ENCODE data around the gene KLHDC10.
"Not testable (repeated sequence)": the region's sequence is repeated elsewhere in the genome, so short reads cannot be mapped to it uniquely, and the experiment has no call there.

KLHDC10 gene

DNA sequence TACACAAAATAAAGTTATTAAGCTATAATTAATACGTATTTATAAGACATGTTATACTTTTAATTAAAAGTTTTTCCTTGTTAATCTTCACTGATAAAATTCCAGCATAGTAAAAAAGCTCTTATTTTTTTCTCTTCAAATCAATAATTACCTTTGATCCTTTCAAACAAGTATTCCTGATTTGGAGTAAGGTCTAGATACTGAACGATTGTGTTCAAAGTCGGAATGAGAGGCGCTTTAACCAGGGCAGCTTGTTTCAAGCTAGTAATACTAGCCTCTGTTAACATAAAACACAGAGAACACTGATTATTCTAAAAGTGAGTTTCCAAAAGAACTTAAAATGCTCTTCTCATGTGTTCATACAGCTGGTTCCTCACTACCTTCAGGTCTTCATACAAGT is 107.9 kb downstream of the KLHDC10 start:
- DNase-seq (ENCODE audit: low read depth, low spot score) = no peak
- TF ChIP-seq, protein P1, sequence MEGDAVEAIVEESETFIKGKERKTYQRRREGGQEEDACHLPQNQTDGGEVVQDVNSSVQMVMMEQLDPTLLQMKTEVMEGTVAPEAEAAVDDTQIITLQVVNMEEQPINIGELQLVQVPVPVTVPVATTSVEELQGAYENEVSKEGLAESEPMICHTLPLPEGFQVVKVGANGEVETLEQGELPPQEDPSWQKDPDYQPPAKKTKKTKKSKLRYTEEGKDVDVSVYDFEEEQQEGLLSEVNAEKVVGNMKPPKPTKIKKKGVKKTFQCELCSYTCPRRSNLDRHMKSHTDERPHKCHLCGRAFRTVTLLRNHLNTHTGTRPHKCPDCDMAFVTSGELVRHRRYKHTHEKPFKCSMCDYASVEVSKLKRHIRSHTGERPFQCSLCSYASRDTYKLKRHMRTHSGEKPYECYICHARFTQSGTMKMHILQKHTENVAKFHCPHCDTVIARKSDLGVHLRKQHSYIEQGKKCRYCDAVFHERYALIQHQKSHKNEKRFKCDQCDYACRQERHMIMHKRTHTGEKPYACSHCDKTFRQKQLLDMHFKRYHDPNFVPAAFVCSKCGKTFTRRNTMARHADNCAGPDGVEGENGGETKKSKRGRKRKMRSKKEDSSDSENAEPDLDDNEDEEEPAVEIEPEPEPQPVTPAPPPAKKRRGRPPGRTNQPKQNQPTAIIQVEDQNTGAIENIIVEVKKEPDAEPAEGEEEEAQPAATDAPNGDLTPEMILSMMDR (IDR thresholded peaks at IDR 0.05; ENCODE audit: low read depth, low read length) = no peak
- H3K4me3 ChIP-seq (ENCODE audit: low read depth, low read length) = no peak overlapping the region
- in situ Hi-C loops (cut with HindIII; ENCODE audit: low sequenced_read_pairs) = no loop called here

GRCh38 chr7:130179631-130180030 is 109.3 kb downstream of the KLHDC10 start:
- TF ChIP-seq, protein P1 (IDR thresholded peaks at IDR 0.05; ENCODE audit: low read depth, low read length) = no peak
- no peak overlapping the region for H3K4me3 ChIP-seq (ENCODE audit: low read depth, low read length)
- in situ Hi-C loops (cut with HindIII; ENCODE audit: low sequenced_read_pairs) = no loop called here
- no peak for DNase-seq (ENCODE audit: low read depth, low spot score)

DNA sequence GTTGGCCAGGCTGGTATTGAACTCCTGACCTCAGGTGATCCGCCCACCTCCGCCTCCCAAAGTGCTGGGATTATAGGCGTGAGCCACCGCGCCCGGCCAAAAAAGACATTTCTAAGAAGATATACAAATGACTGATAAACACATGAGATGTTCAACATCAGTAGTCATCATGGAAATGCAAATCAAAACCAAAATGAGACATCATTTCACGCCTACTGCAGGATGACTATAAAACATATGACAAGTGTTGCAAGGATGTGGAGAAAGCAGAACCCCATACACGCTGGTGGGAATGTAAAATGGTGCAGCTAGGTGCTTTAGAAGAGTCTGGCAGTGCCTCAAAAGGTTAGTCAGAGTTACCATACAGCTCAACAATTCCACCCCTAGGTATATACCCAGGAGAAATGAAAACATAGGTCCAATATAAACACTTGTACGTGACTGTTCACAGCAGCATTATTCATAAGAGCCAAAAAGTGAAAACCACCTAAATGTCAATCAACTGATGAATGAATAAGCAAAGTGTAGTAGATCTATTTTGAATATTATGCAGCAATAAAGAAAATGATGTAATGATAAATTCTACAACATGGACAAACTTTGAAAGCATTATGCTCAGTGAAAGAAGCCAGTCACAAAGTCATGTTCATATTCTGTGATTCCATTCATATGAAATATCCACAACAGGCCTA is 110.4 kb downstream of the KLHDC10 start:
- peak; percentile 36 for DNase-seq (ENCODE audit: low read depth, low spot score)

GRCh38 chr7:130181263-130181605 is 110.9 kb downstream of the KLHDC10 start:
- no peak for DNase-seq (ENCODE audit: low read depth, low spot score)
- no peak overlapping the region for H3K4me3 ChIP-seq (ENCODE audit: low read depth, low read length)
- TF ChIP-seq, protein P1 (IDR thresholded peaks at IDR 0.05; ENCODE audit: low read depth, low read length) = no peak
- in situ Hi-C loops (cut with HindIII; ENCODE audit: low sequenced_read_pairs) = no loop called here

More for the DNA sequence above, 110.4 kb downstream of the KLHDC10 start:
- in situ Hi-C loops (cut with HindIII; ENCODE audit: low sequenced_read_pairs) = no loop called here
- no peak overlapping the region for H3K4me3 ChIP-seq (ENCODE audit: low read depth, low read length)
- TF ChIP-seq, protein P1 (IDR thresholded peaks at IDR 0.05; ENCODE audit: low read depth, low read length) = no peak

- in situ Hi-C loops (cut with HindIII; ENCODE audit: low sequenced_read_pairs) = no loop called here
- no peak overlapping the region for H3K4me3 ChIP-seq (ENCODE audit: low read depth, low read length)
- no peak for DNase-seq (ENCODE audit: low read depth, low spot score)
Measured at GRCh38 chr7:130182990-130183389, 112.7 kb downstream of the KLHDC10 start.

DNA sequence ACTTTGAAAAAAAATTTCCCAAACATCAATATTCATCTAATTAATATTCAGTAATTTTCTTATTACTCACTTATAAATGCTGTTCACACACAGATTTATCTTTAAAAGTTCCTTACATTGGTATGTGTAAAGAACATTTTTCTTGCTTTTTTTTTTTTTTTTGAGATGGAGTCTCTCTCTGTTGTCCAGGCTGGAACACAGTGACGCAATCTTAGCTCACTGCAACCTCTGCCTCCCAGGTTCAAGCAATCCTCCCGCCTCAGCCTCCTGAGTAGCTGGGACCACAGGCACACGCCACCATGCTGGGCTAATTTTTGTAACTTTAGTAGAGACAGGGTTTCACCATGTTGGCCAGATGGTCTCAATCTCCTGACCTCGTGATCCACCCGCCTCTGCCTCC is 114.0 kb downstream of the KLHDC10 start:
- H3K4me3 ChIP-seq (ENCODE audit: low read depth, low read length); in situ Hi-C loops (cut with HindIII; ENCODE audit: low sequenced_read_pairs): not testable (repeated sequence)

More at GRCh38 chr7:130182990-130183389, 112.7 kb downstream of the KLHDC10 start:
- TF ChIP-seq, protein P1 (IDR thresholded peaks at IDR 0.05; ENCODE audit: low read depth, low read length) = no peak

More for the DNA sequence above, 114.0 kb downstream of the KLHDC10 start:
- not testable (repeated sequence) for DNase-seq (ENCODE audit: low read depth, low spot score)

All from astrocyte of the spinal cord (primary cell).